Lower leg skin (tissue), 3 donors: ENCODE measurements around the gene C10orf95.

ENCODE experiments used
- POLR2A ChIP-seq, 2 donors: fragments of 450-650 bp; IDR thresholded peaks; one replicate each; pipeline ENCODE4 v1.6.1; 2016 to 2017; ENCODE audit warnings: antibody characterized with exemption in 2 of 2, mild to moderate bottlenecking in 1 of 2, moderate library complexity in 1 of 2
- TF ChIP-seq, protein P1 (sequence below), 3 donors: fragments of 450-650 bp; IDR thresholded peaks; one replicate each; pipeline ENCODE4 v1.5.1; 2016; ENCODE audit warnings: antibody characterized with exemption in 3 of 3, mild to moderate bottlenecking in 3 of 3, moderate library complexity in 2 of 3

DNA sequence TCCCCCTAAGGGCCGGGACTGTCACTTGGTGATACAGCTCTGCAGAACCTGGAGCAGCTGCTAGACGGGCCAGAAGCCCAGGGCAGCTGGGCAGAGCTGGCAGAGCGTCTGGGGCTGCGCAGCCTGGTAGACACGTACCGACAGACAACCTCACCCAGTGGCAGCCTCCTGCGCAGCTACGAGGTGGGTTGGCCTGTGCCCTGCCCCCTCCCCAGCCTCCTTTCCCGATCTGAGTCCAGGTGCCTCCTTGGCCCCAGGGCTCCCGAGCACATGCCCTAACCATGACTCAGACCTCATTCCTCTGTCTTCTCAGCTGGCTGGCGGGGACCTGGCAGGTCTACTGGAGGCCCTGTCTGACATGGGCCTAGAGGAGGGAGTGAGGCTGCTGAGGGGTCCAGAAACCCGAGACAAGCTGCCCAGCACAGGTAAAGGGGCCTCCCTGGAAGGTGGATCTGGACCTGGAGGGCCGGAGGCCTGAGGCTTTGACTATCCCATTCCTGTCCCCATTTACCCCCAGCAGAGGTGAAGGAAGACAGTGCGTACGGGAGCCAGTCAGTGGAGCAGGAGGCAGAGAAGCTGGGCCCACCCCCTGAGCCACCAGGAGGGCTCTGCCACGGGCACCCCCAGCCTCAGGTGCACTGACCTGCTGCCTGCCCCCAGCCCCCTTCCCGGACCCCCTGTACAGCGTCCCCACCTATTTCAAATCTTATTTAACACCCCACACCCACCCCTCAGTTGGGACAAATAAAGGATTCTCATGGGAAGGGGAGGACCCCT lies 49.4 kb downstream of the C10orf95 start:
- TF ChIP-seq, protein P1, sequence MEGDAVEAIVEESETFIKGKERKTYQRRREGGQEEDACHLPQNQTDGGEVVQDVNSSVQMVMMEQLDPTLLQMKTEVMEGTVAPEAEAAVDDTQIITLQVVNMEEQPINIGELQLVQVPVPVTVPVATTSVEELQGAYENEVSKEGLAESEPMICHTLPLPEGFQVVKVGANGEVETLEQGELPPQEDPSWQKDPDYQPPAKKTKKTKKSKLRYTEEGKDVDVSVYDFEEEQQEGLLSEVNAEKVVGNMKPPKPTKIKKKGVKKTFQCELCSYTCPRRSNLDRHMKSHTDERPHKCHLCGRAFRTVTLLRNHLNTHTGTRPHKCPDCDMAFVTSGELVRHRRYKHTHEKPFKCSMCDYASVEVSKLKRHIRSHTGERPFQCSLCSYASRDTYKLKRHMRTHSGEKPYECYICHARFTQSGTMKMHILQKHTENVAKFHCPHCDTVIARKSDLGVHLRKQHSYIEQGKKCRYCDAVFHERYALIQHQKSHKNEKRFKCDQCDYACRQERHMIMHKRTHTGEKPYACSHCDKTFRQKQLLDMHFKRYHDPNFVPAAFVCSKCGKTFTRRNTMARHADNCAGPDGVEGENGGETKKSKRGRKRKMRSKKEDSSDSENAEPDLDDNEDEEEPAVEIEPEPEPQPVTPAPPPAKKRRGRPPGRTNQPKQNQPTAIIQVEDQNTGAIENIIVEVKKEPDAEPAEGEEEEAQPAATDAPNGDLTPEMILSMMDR (IDR thresholded peaks at IDR 0.05), result no peak
- TF ChIP-seq POLR2A (IDR thresholded peaks at IDR 0.05), result no peak
